ENCODE results near the gene WNK2. TPM values are rescaled to one million over a fixed set of nuclear protein-coding genes. Genes with fewer than 3 reads are reported as not detected.

The WNK2 gene
- total RNA-seq, 1 experiment from 2014 or later, result 69.4 TPM

- Histone ChIP-seq H2BK20ac (ENCODE audit: low read depth, low read length, poor library complexity, severe bottlenecking) (no peak overlapping the region), H3T11ph (ENCODE audit: low read length) (no peak overlapping the region), H2AFZ (ENCODE audit: low read length) (no peak overlapping the region), H3K4me1 (ENCODE audit: insufficient read depth, low read length) (no peaks in the 10 kb centered on the region), H3K4me2 (ENCODE audit: insufficient read depth, insufficient read length, low read length) (no peak overlapping the region), H4K20me1 (ENCODE audit: control insufficient read depth, insufficient read depth, insufficient read length) (no peaks in the 10 kb centered on the region), H3K9ac (ENCODE audit: extremely low read depth, insufficient read length, low read length) (no peak overlapping the region), H4K5ac (ENCODE audit: insufficient read length, low read depth, low read length) (no peak overlapping the region), H2BK12ac (ENCODE audit: insufficient read length, low read depth, low read length) (no peak overlapping the region), H4K8ac (replicated peaks; ENCODE audit: insufficient read length, low read depth, low read length) (no peak overlapping the region), H3K79me2 (ENCODE audit: insufficient read depth, low read length) (no peaks in the 10 kb centered on the region), H4K91ac (ENCODE audit: insufficient read length, low read depth, low read length) (no peak overlapping the region), H3K79me1 (ENCODE audit: insufficient read depth, low read depth, low read length, poor library complexity, severe bottlenecking) (no peaks in the 10 kb centered on the region), H3K4ac (ENCODE audit: low read depth, low read length) (no peak overlapping the region), H3K18ac (ENCODE audit: insufficient read length, low read depth, low read length) (no peak overlapping the region), H2BK5ac (ENCODE audit: insufficient read length, low read length) (no peak overlapping the region), H3K23me2 (ENCODE audit: insufficient read length, low read depth, low read length, poor library complexity, severe bottlenecking) (no peaks in the 10 kb centered on the region), H2BK15ac (ENCODE audit: low read depth, low read length) (no peak overlapping the region), H3K23ac (ENCODE audit: insufficient read length, low read depth, low read length) (no peak overlapping the region), H2AK5ac (ENCODE audit: insufficient read length, low read length) (no peak overlapping the region), H3K27me3 (ENCODE audit: insufficient read depth, low read length) (no peaks in the 10 kb centered on the region), H3K9me3 (ENCODE audit: control insufficient read depth, low read depth, low read length) (no peaks in the 10 kb centered on the region), H3K27ac (ENCODE audit: insufficient read length, low read depth, low read length) (no peak overlapping the region), H2BK120ac (ENCODE audit: low read depth, low read length, poor library complexity, severe bottlenecking) (no peak overlapping the region), H3K14ac (ENCODE audit: insufficient read depth, low read length) (no peak overlapping the region), H3K56ac (ENCODE audit: insufficient read length, low read depth, low read length) (no peak overlapping the region)
- no peaks in the 10 kb centered on the region for H3K27me3 Mint-ChIP-seq (ENCODE audit: low read depth)
- no peaks in the 10 kb centered on the region for H3K9me3 Mint-ChIP-seq
- H3K4me3 Mint-ChIP-seq, result no peak overlapping the region
- no peak for TF ChIP-seq CTCF (conservative IDR thresholded peaks at IDR 0.05)
- H3K27ac Mint-ChIP-seq, result no peak overlapping the region; a peak in 1 of 7 replicates
- no peak for DNase-seq
- H3K4me1 Mint-ChIP-seq, result peaks cover 4% of the 10 kb centered on the region in 2 experiments; a peak in 2 of 4 replicates
- no CpG with 5 or more reads among the region's 10 CpGs for WGBS (ENCODE audit: extremely low coverage, insufficient read length, low lambda C conversion rate)
- H3K36me3 Mint-ChIP-seq (ENCODE audit: insufficient read depth in 1 of 3, low read depth in 3 of 3), result peaks cover 0 to 2% (median 0%) of the 10 kb centered on the region in 3 experiments; a peak in 2 of 7 replicates
Measured at GRCh38 chr9:93287189-93287552, 103.2 kb downstream of the WNK2 start.

All from H9 (cell line).